Measurements from ENCODE around the gene C17orf67. TPM values are rescaled to one million over a fixed set of nuclear protein-coding genes. Genes with fewer than 3 reads are reported as not detected.

C17orf67 gene
- total RNA-seq, 1 donor from 2014 or later, result 2.4 TPM

DNA sequence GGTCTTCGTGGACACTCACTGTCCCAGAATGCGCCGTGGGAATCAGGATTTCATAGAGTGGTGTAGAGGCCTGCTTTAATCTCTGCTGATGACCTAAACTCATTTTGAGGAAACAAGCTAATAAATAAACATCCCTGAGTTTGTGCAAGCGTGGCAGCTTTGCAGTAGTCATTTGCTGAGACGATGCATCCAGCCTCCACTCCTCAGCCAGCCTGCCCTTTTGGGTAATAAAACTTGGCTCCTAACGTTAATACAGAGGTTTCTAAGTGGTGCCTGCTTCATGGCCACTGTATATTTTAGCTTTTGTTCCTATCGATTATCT, 1.5 kb upstream of the C17orf67 start:
- H3K9me3 Mint-ChIP-seq (ENCODE audit: unreplicated experiment), result no peaks in the 10 kb centered on the region
- peaks cover 6% of the 10 kb centered on the region for H3K36me3 Mint-ChIP-seq (ENCODE audit: unreplicated experiment)
- no peak for DNase-seq (ENCODE audit: extremely low spot score, unreplicated experiment)
- peaks cover 17% of the 10 kb centered on the region for H3K4me1 Mint-ChIP-seq (ENCODE audit: unreplicated experiment)
- no peak overlapping the region for H3K27ac Mint-ChIP-seq (ENCODE audit: unreplicated experiment)
- no peaks in the 10 kb centered on the region for H3K27me3 Mint-ChIP-seq (ENCODE audit: unreplicated experiment)
- TF ChIP-seq, protein P1, sequence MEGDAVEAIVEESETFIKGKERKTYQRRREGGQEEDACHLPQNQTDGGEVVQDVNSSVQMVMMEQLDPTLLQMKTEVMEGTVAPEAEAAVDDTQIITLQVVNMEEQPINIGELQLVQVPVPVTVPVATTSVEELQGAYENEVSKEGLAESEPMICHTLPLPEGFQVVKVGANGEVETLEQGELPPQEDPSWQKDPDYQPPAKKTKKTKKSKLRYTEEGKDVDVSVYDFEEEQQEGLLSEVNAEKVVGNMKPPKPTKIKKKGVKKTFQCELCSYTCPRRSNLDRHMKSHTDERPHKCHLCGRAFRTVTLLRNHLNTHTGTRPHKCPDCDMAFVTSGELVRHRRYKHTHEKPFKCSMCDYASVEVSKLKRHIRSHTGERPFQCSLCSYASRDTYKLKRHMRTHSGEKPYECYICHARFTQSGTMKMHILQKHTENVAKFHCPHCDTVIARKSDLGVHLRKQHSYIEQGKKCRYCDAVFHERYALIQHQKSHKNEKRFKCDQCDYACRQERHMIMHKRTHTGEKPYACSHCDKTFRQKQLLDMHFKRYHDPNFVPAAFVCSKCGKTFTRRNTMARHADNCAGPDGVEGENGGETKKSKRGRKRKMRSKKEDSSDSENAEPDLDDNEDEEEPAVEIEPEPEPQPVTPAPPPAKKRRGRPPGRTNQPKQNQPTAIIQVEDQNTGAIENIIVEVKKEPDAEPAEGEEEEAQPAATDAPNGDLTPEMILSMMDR (IDR thresholded peaks at IDR 0.05), result no peak
- H3K4me3 Mint-ChIP-seq (ENCODE audit: unreplicated experiment), result peak overlapping the region; percentile 84

DNA sequence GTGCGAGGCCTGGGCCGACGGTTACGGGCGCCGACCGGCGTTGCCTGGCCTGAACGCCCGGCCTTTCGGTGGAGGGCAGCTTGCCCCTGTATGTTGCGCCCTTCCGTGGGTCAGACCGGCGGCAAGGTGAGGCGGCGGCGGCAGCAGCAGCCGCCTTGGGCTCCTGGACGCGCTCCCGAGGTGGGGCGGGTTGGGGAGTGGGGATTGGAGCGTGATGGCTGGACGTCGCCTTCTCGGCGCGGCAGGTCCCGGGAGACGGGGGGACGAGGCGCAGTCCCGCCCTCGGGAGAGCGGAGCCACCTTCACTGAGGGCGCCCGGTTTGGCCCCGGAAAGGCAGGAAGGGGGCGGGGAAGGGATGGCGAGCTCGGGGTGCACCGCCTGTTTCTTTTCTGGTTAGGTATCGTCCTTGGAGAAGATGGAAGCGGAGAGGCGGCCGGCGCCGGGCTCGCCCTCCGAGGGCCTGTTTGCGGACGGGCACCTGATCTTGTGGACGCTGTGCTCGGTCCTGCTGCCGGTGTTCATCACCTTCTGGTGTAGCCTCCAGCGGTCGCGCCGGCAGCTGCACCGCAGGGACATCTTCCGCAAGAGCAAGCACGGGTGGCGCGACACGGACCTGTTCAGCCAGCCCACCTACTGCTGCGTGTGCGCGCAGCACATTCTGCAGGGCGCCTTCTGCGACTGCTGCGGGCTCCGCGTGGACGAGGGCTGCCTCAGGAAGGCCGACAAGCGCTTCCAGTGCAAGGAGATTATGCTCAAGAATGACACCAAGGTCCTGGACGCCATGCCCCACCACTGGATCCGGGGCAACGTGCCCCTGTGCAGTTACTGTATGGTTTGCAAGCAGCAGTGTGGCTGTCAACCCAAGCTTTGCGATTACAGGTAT, 902 bp upstream of the C17orf67 start:
- peak overlapping the region; percentile 76 for H3K27ac Mint-ChIP-seq (ENCODE audit: unreplicated experiment)
- H3K4me1 Mint-ChIP-seq (ENCODE audit: unreplicated experiment), result peaks cover 17% of the 10 kb centered on the region
- TF ChIP-seq, protein P1 (IDR thresholded peaks at IDR 0.05), result no peak
- H3K4me3 Mint-ChIP-seq (ENCODE audit: unreplicated experiment), result peak overlapping the region; percentile 84
- no peak for DNase-seq (ENCODE audit: extremely low spot score, unreplicated experiment)
- no peaks in the 10 kb centered on the region for H3K9me3 Mint-ChIP-seq (ENCODE audit: unreplicated experiment)
- H3K36me3 Mint-ChIP-seq (ENCODE audit: unreplicated experiment), result peaks cover 6% of the 10 kb centered on the region
- H3K27me3 Mint-ChIP-seq (ENCODE audit: unreplicated experiment), result no peaks in the 10 kb centered on the region

DNA sequence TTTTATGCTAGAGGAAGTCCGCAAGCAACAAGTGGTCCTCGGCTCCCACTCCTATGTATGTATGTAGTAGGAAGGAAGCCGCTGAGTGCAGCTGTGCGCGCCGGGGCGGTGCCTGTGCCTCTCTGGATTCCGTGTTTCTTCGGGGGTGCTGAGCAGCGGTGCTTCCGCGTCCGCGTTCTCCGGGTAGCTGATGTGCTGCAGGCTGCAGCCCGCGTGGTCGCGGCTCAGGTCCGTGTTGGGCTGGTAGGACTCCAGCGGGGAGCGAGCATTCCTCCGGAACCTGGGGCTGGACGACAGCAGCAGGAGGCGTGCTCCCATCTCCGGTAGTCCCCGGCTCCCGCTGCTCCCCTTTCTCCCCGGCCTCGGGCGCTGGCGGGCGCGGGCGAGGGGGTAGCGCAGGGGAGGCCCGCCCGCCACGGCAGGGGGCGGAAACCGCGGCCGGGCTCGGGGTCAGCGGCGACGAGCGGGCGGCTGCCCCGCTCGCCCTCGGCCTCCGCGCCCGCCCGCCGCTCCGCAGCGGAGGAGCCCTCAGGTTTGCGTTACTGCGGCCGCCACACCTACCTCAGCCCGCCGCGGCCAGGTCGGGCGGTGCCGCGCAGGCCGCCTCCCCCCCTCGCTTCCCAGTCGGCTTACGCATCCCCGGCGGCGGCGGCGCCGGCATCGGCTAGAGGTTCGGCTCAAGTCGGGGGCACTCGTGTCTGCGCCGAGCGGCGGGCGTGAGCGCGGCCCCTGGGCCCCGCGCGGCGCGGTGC, 487 bp downstream of the C17orf67 start:
- Mint-ChIP-seq H3K27me3 (ENCODE audit: unreplicated experiment) (no peaks in the 10 kb centered on the region), H3K9me3 (ENCODE audit: unreplicated experiment) (no peaks in the 10 kb centered on the region), H3K27ac (ENCODE audit: unreplicated experiment) (peak overlapping the region; percentile 77), H3K4me3 (ENCODE audit: unreplicated experiment) (peak overlapping the region; percentile 83), H3K4me1 (ENCODE audit: unreplicated experiment) (peaks cover 17% of the 10 kb centered on the region), H3K36me3 (ENCODE audit: unreplicated experiment) (peaks cover 8% of the 10 kb centered on the region)
- DNase-seq (ENCODE audit: extremely low spot score, unreplicated experiment), result peak; percentile 86
- TF ChIP-seq, protein P1 (IDR thresholded peaks at IDR 0.05), result no peak

DNA sequence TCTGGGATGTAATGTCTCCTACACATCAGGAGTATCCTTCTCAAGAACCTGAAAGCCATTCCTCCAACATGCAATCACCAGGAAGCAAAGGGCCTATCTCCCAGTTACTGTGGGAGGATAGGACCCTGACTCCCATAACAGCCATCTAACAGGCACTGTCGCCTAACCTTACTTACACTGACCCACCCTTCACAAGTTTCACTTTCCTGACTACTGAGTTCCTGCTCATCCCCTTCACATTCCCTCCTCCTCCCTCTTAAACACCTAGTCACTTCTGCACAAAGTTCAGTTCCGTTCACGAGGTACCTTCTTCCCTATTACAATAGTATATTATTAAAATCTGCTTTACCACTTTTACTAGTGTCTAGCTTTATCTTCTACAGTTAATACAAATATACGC, 1.3 kb downstream of the C17orf67 start:
- TF ChIP-seq, protein P1 (IDR thresholded peaks at IDR 0.05), result no peak
- Mint-ChIP-seq H3K36me3 (ENCODE audit: unreplicated experiment) (peaks cover 8% of the 10 kb centered on the region), H3K9me3 (ENCODE audit: unreplicated experiment) (no peaks in the 10 kb centered on the region), H3K27me3 (ENCODE audit: unreplicated experiment) (no peaks in the 10 kb centered on the region), H3K27ac (ENCODE audit: unreplicated experiment) (peak overlapping the region; percentile 45), H3K4me3 (ENCODE audit: unreplicated experiment) (peak overlapping the region; percentile 83), H3K4me1 (ENCODE audit: unreplicated experiment) (peaks cover 17% of the 10 kb centered on the region)
- DNase-seq (ENCODE audit: extremely low spot score, unreplicated experiment), result no peak
